ENCODE measurements around the gene RFFL.
"Not testable (repeated sequence)": the region's sequence is repeated elsewhere in the genome, so short reads cannot be mapped to it uniquely, and the experiment has no call there.

Gene RFFL, protein sequence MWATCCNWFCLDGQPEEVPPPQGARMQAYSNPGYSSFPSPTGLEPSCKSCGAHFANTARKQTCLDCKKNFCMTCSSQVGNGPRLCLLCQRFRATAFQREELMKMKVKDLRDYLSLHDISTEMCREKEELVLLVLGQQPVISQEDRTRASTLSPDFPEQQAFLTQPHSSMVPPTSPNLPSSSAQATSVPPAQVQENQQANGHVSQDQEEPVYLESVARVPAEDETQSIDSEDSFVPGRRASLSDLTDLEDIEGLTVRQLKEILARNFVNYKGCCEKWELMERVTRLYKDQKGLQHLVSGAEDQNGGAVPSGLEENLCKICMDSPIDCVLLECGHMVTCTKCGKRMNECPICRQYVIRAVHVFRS

DNA sequence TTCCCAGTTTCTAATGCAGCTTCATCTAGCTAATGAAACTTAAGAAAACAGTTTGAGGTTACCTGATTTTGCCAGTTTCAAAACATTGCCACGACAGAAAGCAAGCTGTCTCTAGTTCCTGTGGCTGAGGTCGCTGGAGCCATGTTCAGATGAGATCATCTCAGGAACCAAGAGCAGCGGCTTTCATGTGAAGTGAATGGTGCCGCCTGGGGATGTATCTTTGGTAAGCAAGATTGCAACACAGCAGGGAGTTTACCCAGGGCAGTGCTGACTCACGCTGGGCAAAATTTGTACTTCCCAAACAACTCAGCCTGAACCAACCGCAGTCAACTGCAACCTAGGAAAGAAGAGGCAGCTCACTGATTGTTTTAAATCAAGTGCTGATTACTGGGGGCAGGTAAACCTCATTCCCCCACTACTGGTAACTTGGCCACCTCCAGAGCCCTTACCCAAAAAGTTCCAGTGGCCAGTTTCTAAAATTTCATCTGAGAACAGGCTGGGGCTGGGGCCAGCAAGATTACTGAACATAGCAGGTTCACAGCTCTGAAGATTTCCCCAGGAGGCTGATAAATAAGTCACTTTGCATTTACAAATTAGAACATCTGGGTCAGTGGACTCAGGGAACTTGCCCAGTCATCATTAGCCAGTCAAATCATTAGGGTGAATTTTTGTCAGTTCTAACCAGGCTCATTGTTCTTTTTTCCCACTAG is at the start of gene RFFL:
Gene RFFL (minus strand): TSS at position 194 of the 710 bp plus-strand sequence. CDS start 37,154 bp downstream, outside the sequence.
- DNase-seq (ENCODE audit: low read depth in 1 of 2, low spot score in 1 of 2): peak; percentile 55 to 67

GRCh38 chr17:35110791-35111190 is 47.3 kb upstream of the RFFL start:
- DNase-seq (ENCODE audit: low read depth in 1 of 2, low spot score in 1 of 2): not testable (repeated sequence)

GRCh38 chr17:35104844-35105450 is 41.4 kb upstream of the RFFL start:
- no peak for DNase-seq (ENCODE audit: low read depth in 1 of 2, low spot score in 1 of 2)

- DNase-seq (ENCODE audit: low read depth in 1 of 2, low spot score in 1 of 2): no peak
Measured at GRCh38 chr17:35103271-35103670, 39.8 kb upstream of the RFFL start.

DNA sequence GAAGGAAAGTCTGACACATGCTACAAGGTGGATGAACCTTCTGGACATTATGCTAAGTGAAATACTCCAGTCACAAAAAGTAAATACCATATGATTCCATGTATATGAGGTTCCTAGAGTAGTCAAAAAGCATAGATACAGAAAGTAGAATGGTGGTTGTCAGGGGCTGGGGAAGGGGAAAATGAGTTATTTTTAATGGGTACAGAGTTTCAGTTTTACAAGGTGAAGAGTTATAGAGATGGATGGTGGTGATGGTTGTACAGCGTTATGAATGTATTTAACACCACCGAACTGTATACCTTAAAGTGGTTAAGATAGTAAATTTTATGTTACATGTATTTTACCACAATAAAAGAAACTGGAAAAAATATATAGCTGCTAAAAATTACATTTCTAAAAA is 38.2 kb upstream of the RFFL start:
- no peak for DNase-seq (ENCODE audit: low read depth in 1 of 2, low spot score in 1 of 2)

DNA sequence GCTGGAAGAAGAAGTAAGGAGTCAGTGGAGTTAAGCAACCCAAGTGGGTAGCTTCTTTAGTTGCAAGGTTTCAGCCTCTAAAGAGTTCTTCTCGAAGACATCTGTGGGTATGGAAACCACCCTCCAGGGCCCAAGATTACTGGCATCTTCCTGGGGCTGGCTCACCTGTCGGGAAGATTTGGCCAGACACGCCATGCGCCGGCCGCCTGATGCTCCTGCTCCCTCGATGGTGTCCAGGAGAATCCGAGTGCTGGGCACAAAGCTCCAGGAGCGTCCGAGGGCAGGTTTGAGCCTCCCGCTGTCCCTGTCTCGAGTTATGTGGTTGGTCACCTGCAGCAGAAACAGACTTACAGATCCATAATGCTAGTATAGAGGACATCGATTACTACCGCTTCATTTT is 37.5 kb upstream of the RFFL start:
- no peak for DNase-seq (ENCODE audit: low read depth in 1 of 2, low spot score in 1 of 2)

DNA sequence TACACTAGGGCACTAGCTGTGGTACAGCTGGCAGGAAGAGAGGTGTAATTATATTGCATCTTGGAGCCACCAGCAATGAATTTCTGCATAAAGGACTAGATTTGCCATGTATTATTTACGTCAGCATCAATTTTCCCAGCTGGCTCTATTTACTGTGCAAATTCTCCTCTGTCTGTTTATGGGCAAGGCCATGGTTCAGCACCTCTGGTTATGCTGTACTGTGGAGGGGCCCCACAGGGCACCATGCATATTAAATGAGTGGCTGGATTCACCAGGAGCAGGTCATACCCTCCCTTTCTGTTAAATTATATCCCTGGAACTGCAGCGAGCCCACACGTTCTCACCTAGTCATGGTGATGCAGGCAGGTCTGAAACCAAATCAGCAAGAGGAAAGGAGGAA is 36.4 kb upstream of the RFFL start:
- DNase-seq (ENCODE audit: low read depth in 1 of 2, low spot score in 1 of 2): no peak

GRCh38 chr17:35097776-35098175 is 34.3 kb upstream of the RFFL start:
- no peak for DNase-seq (ENCODE audit: low read depth in 1 of 2, low spot score in 1 of 2)

GRCh38 chr17:35095741-35096140 is 32.2 kb upstream of the RFFL start:
- no peak for DNase-seq (ENCODE audit: low read depth in 1 of 2, low spot score in 1 of 2)

- DNase-seq (ENCODE audit: low read depth in 1 of 2, low spot score in 1 of 2): no peak
Measured at GRCh38 chr17:35094902-35095301, 31.4 kb upstream of the RFFL start.

DNA sequence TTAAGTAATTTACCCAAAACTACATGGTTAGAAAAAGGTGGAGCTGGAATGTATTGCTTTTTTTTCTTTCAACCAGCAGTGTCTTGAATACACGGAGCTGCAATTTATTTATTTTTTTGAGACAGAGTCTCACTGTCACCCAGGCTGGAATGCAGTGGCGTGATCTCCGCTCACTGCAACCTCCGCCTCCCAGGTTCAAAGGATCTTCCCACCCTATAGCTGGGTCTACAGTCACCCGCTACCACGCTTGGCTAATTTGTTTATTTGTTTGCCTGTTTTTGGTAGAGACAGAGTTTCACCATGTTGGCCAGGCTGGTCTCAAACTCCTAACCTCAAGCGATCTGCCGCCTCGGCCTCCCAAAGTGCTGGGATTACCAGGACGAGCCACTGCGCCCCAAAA is 27.2 kb upstream of the RFFL start:
- DNase-seq (ENCODE audit: low read depth in 1 of 2, low spot score in 1 of 2): not testable (repeated sequence)

- DNase-seq (ENCODE audit: low read depth in 1 of 2, low spot score in 1 of 2): peak; percentile 6 to 16
Measured at GRCh38 chr17:35089586-35090296, 26.2 kb upstream of the RFFL start.

DNA sequence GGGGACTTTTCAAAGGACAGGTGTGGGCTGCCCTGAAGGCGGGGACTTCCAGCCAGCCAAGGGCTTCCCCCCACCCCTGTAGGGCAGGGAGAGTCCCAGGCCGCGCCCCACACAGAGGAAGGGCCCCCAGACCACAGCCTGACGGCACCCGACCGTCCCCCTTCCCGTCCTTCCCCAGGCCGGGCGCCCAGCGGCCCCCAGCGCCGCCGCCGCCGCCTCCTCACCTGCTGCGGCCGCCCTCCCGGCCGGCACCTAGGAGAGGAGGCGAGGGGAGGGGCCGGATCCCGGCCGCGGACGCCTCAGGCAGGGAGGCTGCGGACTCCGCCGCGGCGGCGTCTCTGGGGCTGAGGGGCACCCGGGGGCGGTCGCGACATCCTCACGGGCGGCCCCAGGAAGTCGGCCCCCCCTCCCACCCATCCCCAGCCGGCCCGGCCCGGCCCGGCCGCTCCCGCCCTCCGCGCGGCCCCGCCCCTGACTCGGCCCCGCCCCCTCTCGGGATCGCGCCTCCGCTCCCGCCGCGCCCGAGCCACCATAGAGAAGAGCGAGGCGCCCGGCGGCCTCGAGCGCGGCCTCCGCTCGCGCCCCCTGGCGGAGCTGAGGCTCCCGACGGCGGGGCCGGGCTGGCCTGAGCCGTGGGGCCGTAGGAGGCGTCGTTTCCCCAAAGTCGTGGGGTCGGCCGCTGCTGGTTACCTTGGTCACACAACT is 25.5 kb upstream of the RFFL start:
- DNase-seq (ENCODE audit: low read depth in 1 of 2, low spot score in 1 of 2): peak; percentile 85 to 91

DNA sequence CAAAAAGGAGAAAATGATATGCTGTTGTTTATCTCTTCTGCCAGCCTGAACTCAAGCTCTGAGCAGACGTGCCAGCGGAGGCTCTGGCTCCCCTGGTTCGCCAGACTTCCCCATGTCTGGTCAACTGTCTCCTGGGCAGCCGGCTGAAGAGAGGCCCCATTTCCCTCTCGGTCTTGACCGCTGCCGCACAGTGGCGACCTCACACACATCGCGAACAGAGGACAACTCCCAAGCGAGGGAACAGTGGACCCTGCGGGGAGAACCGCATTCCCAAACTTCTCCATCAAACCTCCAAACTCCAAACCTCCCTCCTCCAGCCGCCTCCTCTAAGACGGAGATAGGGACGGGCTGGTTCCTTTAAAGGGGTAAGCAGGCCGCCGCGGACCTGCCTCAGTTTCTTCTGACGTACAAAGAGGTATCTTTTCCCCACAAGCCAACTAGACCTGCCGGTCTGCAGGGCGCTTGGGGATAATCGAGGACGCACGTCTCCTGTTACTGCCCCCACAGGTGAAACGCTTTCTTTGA is 24.9 kb upstream of the RFFL start:
- DNase-seq (ENCODE audit: low read depth in 1 of 2, low spot score in 1 of 2): no peak

- DNase-seq (ENCODE audit: low read depth in 1 of 2, low spot score in 1 of 2): no peak
Measured at GRCh38 chr17:35087731-35088355, 24.3 kb upstream of the RFFL start.

GRCh38 chr17:35086931-35087573 is 23.5 kb upstream of the RFFL start:
- no peak for DNase-seq (ENCODE audit: low read depth in 1 of 2, low spot score in 1 of 2)

DNA sequence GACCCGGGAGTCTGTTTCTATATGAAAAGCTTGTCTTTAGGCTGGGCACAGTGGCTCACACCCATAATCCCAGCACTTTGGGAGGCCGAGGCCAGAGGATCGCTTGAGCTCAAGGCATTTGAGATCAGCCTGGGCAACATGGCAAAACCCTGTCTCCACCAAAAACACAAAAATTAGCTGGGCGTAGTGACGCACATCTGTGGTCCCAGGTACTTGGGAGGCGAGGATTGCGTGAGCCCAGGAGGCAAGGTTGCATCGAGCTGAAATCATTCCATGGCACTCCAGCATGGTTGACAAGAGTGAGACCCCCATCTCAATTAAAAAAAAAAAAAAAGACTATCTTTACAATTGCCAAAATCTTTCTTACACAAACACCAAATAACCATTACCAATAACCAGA is 22.7 kb upstream of the RFFL start:
- no peak for DNase-seq (ENCODE audit: low read depth in 1 of 2, low spot score in 1 of 2)

DNA sequence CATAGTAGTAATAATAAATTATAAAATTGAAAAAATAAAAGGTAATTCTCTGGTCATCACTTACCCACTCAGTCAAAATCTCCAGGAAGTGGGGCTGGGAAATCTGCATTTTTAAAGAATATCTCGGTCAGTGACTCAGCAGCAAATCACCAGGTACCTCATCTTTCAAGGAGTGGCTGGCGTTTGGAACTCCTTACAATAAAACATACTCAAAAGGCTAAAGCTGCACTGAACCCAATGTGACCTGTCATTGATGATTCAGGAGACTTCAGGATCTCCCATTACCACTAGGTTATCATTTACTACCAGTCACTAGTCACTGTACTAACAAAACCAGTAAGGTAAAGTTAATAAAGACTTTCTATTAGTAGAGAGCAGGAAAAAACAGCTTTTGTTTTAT is 21.5 kb upstream of the RFFL start:
- DNase-seq (ENCODE audit: low read depth in 1 of 2, low spot score in 1 of 2): no peak

DNA sequence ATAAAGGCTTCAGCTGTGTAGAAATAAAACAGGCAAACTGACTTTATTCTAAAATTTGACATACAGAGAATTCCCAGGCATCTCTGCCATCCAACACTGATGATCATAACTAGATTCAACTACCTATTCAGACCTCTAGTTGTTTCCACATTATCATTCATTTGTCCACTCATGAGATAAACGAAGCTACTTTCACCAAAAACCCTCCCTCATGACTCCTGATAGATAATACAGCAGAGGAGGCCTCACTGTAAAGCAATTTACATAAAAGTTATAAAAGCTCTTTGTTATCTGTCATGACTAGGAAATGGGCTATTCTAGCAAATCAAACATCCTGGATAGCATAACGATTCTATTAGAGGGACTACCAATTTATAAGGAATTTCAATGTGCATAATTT is 19.6 kb upstream of the RFFL start:
- no peak for DNase-seq (ENCODE audit: low read depth in 1 of 2, low spot score in 1 of 2)

Measured in stimulated activated CD4-positive, alpha-beta T cell treated with anti-CD3 and anti-CD28 coated beads, Interleukin-15, amount 100 ng/mL, for 1 hour (primary cell).